Small intestine (tissue), 16 donors: ENCODE measurements around the gene METTL13. TPM values are rescaled to one million over a fixed set of nuclear protein-coding genes. Genes with fewer than 3 reads are reported as not detected.

Source experiments
- DNase-seq, 2 donors: peaks; one replicate each; pipeline versions ENCODE4 v3.0.0 to v3.0.0-alpha.2; 2013
- FAIRE-seq: peaks from 2 replicates; lab custom pipeline; 2012; peaks lifted over from hg19 to GRCh38; lab: Jason Lieb, UNC
- H3K27ac ChIP-seq, 3 donors: one replicate each; pipeline ENCODE4 v1.5.1; 2013; ENCODE audit warnings: low read length in 2 of 3, mild to moderate bottlenecking in 2 of 3, control low read depth in 1 of 3, inconsistent platforms in 1 of 3, low read depth in 1 of 3, moderate library complexity in 1 of 3
- H3K27me3 ChIP-seq, 3 donors: one replicate each; pipeline ENCODE4 v1.6.1; 2013; ENCODE audit warnings: low read length in 3 of 3, inconsistent platforms in 1 of 3; ENCODE audit not compliant: control insufficient read depth in 3 of 3, insufficient read depth in 3 of 3
- H3K36me3 ChIP-seq, 3 donors: one replicate each; pipeline ENCODE4 v1.6.1; 2013; ENCODE audit warnings: low read length in 3 of 3, inconsistent platforms in 1 of 3, low read depth in 1 of 3, mild to moderate bottlenecking in 1 of 3, moderate library complexity in 1 of 3; ENCODE audit not compliant: control insufficient read depth in 3 of 3, insufficient read depth in 2 of 3
- H3K4me1 ChIP-seq, 3 donors: one replicate each; pipeline ENCODE4 v1.6.1; 2013; ENCODE audit warnings: low read length in 2 of 3, inconsistent platforms in 1 of 3, low read depth in 1 of 3, mild to moderate bottlenecking in 1 of 3, moderate library complexity in 1 of 3; ENCODE audit not compliant: control insufficient read depth in 3 of 3, insufficient read depth in 2 of 3
- H3K4me3 ChIP-seq, 3 donors: one replicate each; pipeline ENCODE4 v1.5.1; 2013; ENCODE audit warnings: low read length in 3 of 3, control low read depth in 1 of 3, inconsistent platforms in 1 of 3, low read depth in 1 of 3, mild to moderate bottlenecking in 1 of 3, moderate library complexity in 1 of 3
- H3K9me3 ChIP-seq, 2 donors: one replicate each; pipeline ENCODE4 v1.6.1; 2013; ENCODE audit warnings: low read depth in 1 of 2, low read length in 1 of 2; ENCODE audit not compliant: control insufficient read depth in 2 of 2, insufficient read depth in 1 of 2
- WGBS, 3 donors: extraction: QIAGEN DNeasy Blood & Tissue Kit; methylation state at CpG; one replicate each; pipeline ENCODE4 v1.1.7; 2013; 5-methylcytosine and 5-hydroxymethylcytosine counted together
- long read RNA-seq, 10 donors: transcript quantifications; one replicate each; lab custom pipeline, GENCODE V29; 2026
- polyA plus RNA-seq, 4 donors: library from polyadenylated mRNA; stranded (reverse) in 3 of 4; unstranded in 1 of 4; fragments of 200-250 nt in 3 of 4; fragments of 120-200 nt in 1 of 4; gene quantifications; one replicate each; pipeline versions ENCODE4 v1.2.1 to v1.2.3, GENCODE V29; 2013
- donor health status: healthy with polysubstance abuse.
- donor health status: control.
- donor health status: control.
- donor health status: Bipolar disorder and iron deficiency.
- donor health status: healthy.

Gene METTL13, protein sequence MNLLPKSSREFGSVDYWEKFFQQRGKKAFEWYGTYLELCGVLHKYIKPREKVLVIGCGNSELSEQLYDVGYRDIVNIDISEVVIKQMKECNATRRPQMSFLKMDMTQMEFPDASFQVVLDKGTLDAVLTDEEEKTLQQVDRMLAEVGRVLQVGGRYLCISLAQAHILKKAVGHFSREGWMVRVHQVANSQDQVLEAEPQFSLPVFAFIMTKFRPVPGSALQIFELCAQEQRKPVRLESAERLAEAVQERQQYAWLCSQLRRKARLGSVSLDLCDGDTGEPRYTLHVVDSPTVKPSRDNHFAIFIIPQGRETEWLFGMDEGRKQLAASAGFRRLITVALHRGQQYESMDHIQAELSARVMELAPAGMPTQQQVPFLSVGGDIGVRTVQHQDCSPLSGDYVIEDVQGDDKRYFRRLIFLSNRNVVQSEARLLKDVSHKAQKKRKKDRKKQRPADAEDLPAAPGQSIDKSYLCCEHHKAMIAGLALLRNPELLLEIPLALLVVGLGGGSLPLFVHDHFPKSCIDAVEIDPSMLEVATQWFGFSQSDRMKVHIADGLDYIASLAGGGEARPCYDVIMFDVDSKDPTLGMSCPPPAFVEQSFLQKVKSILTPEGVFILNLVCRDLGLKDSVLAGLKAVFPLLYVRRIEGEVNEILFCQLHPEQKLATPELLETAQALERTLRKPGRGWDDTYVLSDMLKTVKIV
- 10 to 100 TPM; 15.7 to 31.2 (median 20.5) TPM for polyA plus RNA-seq
- long read RNA-seq, donor 1 = 0 reads
- long read RNA-seq, donor 2, partial matches to known transcripts = 0 of 1 reads
- long read RNA-seq, donor 2, other reads (novel, unspliced or antisense) = 0 of 1 reads
- long read RNA-seq, donor 3, partial matches to known transcripts = 0 of 2 reads
- long read RNA-seq, donor 3, other reads (novel, unspliced or antisense) = 0 of 2 reads
- long read RNA-seq, donor 4 = 0 reads
- long read RNA-seq, donor 5 = 0 reads
- long read RNA-seq, donor 6, partial matches to known transcripts = 0 of 4 reads
- long read RNA-seq, donor 6, other reads (novel, unspliced or antisense) = 0 of 4 reads
- long read RNA-seq, donor 7 = 0 reads
- long read RNA-seq, donor 8 = 0 reads
- long read RNA-seq, donor 9, partial matches to known transcripts = 0 of 1 reads
- long read RNA-seq, donor 9, other reads (novel, unspliced or antisense) = 0 of 1 reads
- long read RNA-seq, donor 10, partial matches to known transcripts = 0 of 1 reads
- long read RNA-seq, donor 10, other reads (novel, unspliced or antisense) = 0 of 1 reads

DNA sequence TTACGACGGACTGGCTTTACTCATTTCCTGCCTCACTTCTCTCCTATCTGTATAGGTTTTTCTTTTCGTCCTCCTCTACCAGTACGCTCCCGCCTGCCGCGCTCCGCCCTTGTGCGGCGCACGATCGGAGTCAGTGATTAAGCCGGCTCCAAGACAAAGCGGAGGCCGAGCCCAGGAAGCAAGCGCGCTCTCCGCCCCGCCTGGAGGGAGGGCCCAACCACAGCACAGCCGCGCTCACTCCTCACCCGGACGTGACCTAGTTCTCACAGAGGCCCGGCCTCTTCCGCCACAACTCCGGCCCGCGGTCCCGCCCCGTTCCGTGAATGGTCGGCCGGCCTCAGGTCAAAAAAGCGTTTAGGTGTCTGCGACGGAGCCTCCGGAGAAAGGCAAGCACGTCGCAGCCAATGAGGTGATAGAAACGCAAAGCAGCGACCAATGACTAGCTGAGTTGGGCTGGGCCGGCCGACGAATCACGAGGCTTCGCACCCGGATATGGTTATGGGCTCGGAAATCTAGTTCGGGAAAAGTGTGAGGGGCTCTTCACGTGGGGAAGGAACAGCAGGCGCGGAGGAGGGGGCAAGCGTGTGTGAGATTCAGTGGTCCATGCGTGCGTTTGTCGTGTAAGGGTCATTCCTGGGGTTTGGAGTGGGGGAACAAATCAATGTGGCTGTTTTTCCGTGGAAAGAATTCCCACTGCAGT, at the start of gene METTL13:
Gene METTL13, plus strand, starts transcription at position 485 of the 700 bp plus-strand sequence. CDS start 308 bp downstream, outside the sequence.
- DNase-seq = peak; percentile 99
- H3K9me3 ChIP-seq = no peaks in the 10 kb centered on the region
- H3K36me3 ChIP-seq = peaks cover 0 to 19% (median 11%) of the 10 kb centered on the region in 3 donors
- H3K4me1 ChIP-seq = peaks cover 0 to 6% (median 1%) of the 10 kb centered on the region in 3 donors
- WGBS, 3 donors = 0% methylated on average over 55 to 57 of the region's 57 CpGs
- FAIRE-seq = peak; percentile 15
- H3K4me3 ChIP-seq = peak within 1 kb of the TSS; percentile 71 to 76 (median 73)
- no peaks in the 10 kb centered on the region for H3K27me3 ChIP-seq
- peak within 1 kb of the TSS; percentile 78 to 92 (median 89) for H3K27ac ChIP-seq

DNA sequence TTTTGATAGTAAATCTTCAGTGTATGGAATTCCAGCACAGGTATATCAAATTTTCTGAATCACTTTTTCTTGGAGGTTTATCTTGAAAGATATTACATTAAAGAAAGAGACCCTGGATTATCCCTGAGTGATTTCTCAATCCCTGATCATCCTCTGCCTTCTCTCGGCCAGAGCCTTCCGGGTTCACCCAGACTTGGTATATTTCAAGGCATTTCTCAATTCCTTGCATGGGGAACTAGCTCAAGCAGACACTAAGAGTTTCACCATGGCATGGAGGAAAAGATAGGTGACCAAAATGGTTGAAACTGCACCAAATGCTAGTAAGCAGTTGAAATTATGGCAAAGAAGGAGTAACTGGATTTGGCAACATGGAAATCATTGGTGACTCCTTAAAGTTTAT, 45.3 kb upstream of the METTL13 start:
- FAIRE-seq (no peak), DNase-seq (no peak)
- WGBS, 3 donors = 88 to 98% (median 95%) methylated on average over 2 of the region's 2 CpGs
- Histone ChIP-seq H3K4me3 (no peak overlapping the region), H3K27me3 (no peaks in the 10 kb centered on the region), H3K27ac (no peak overlapping the region), H3K4me1 (peaks cover 0 to 4% (median 0%) of the 10 kb centered on the region in 3 donors), H3K36me3 (peaks cover 2 to 17% (median 3%) of the 10 kb centered on the region in 3 donors), H3K9me3 (no peaks in the 10 kb centered on the region)

DNA sequence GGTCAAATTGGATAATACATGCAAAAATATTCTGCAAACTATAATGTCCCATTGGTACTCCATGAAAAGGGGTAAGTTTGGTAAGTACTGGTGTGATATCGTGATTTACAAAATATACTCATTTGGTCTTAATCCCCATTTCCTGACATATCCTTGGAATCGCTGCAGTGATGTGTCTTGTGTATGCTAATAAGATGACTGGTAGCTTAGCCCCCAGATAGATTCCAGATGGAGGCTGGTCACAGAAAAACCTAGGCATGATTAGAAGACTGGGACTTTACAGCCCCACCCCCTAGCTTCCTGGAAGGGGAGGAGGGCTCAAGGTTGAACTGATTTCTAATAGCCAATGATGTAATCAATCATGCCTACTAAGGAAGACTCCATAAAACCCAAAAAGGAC, 42.5 kb upstream of the METTL13 start:
- H3K27ac ChIP-seq = peak overlapping the region in 1 of 3 donors; percentile 11

DNA sequence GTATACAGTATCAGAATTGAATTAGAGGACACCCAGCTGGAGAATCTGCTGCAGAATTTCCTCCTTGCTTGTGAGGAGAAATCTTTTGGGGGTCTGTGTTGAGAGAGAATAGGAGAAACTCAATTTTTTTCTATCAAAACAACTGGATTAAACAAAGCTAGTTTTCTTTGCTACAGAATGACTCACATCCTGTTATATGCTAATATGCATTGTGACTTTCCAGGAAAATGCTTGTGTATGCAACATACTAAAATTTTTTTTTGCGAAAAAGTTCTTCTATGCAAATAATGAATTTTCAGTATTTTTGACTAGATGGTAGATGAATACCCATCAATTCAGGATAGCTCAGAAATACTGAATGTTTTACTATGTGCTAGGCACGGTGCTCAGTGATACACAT, 41.8 kb upstream of the METTL13 start:
- DNase-seq (no peak), FAIRE-seq (no peak)
- Histone ChIP-seq H3K4me3 (no peak overlapping the region), H3K36me3 (peaks cover 2 to 14% (median 3%) of the 10 kb centered on the region in 3 donors), H3K9me3 (no peaks in the 10 kb centered on the region), H3K27me3 (no peaks in the 10 kb centered on the region), H3K4me1 (peaks cover 0 to 12% (median 4%) of the 10 kb centered on the region in 3 donors), H3K27ac (no peak overlapping the region)
- 75 to 95% (median 78%) methylated on average over 2 of the region's 2 CpGs for WGBS, 3 donors

More for the DNA sequence above, 42.5 kb upstream of the METTL13 start:
- no peaks in the 10 kb centered on the region for H3K9me3 ChIP-seq
- no peaks in the 10 kb centered on the region for H3K27me3 ChIP-seq
- WGBS, 3 donors = 77 to 96% (median 92%) methylated on average over 2 of the region's 2 CpGs
- no peak overlapping the region for H3K4me3 ChIP-seq
- no peak for DNase-seq
- H3K4me1 ChIP-seq = peaks cover 0 to 12% (median 4%) of the 10 kb centered on the region in 3 donors
- no peak for FAIRE-seq
- H3K36me3 ChIP-seq = peaks cover 2 to 14% (median 3%) of the 10 kb centered on the region in 3 donors

DNA sequence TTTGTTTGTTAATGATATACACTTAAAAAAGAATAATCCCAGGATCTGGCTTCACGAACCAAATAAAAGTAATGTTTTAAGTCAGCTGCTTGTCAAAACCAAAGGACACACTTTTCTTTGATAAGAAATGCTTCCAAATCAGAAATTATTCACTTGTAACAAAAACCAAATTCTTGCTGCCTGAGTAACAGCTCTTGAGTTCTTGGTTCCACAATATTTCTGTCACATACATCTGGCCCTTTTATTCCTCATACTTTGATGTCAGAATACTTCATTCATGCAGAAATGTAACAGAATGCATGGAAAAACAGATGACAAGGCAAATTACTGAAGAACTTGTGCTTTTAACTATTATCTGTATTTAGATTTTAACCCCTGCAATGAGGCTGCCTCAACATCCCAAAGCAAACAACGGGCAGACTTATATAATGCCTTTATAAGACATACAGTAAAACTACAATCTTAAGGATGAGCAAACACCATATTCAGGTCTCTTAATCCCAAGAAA, 41.0 kb upstream of the METTL13 start:
- H3K4me1 ChIP-seq = peaks cover 0 to 12% (median 4%) of the 10 kb centered on the region in 3 donors
- H3K36me3 ChIP-seq = peaks cover 2 to 14% (median 3%) of the 10 kb centered on the region in 3 donors
- DNase-seq = no peak
- H3K27ac ChIP-seq = no peak overlapping the region
- H3K27me3 ChIP-seq = no peaks in the 10 kb centered on the region
- no peak overlapping the region for H3K4me3 ChIP-seq
- FAIRE-seq = no peak
- no peaks in the 10 kb centered on the region for H3K9me3 ChIP-seq
- 78 to 87% (median 86%) methylated on average over 2 of the region's 2 CpGs for WGBS, 3 donors

DNA sequence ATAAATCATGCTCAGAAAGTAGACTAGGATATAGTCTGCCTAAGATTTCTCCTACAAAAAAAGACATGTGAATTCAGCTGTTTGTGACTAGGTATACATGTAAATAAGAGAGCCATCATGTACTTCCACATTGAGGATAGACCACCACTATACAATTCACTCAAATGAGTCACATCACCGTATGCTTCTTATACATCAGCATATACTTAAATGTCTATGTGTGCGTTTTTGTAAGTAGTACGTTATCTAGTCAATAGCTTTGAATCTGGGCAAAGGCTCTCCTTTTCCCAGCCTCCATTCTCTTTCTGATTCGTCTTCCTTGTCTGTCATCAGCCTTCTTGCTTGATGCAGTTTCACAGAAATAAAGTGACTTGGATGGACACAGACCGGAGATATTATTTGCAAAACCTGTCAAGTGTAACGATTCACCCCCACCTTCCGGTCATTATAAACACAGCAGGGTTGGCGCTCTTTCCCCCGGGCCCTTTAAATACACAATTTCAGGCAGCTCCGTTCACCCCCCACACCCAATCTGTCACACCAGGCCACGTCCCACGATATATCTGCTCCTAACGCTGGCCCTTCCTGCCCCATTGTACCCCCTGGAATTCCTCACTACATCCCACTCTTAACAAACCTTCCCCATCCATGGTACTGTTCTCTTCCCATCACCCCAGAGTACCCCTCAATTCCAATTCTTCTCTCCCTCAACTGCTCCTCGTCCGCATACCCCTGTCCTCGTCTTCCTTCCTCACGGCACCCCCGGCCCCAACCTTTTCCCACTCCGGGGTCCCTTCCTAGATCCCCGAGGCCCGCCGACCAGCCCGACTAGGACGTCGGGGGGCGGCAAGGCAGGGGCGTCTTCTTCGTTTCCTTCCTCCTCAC, 40.2 kb upstream of the METTL13 start:
- Histone ChIP-seq H3K4me1 (peaks cover 0 to 12% (median 4%) of the 10 kb centered on the region in 3 donors), H3K36me3 (peaks cover 1 to 8% (median 2%) of the 10 kb centered on the region in 3 donors), H3K9me3 (no peaks in the 10 kb centered on the region), H3K27ac (peak overlapping the region; percentile 92 to 99 (median 97)), H3K4me3 (peak overlapping the region; percentile 80 to 97 (median 92)), H3K27me3 (no peaks in the 10 kb centered on the region)
- 1% methylated on average over 28 of the region's 28 CpGs for WGBS, 3 donors
- FAIRE-seq (no peak), DNase-seq (peak; percentile 42 to 67)
